SK-N-MC (cell line): ENCODE data around the gene CCDC6.

Experiments
- EZH2 ChIP-seq: fragments of 200-600 bp; sonication (generic); IDR thresholded peaks from one replicate; pipeline ENCODE4 v1.6.1; 2017; ENCODE audit warnings: antibody characterized with exemption
- FOXP2 ChIP-seq: optimal IDR thresholded peaks from 2 replicates; pipeline ENCODE3; 2011; ENCODE audit warnings: mild to moderate bottlenecking, moderate library complexity; ENCODE audit not compliant: insufficient read depth; ENCODE audit errors: extremely low read length, control extremely low read depth
- POLR2AphosphoS5 ChIP-seq: IDR thresholded peaks from 2 replicates; pipeline ENCODE4 v1.6.1; 2012; ENCODE audit warnings: mild to moderate bottlenecking, low read depth, low read length, borderline replicate concordance

GRCh38 chr10:59857049-59857448, 49.3 kb downstream of the CCDC6 start:
- TF ChIP-seq POLR2AphosphoS5, result no peak
- TF ChIP-seq EZH2, result no peak
- TF ChIP-seq FOXP2, result no peak
